ENCODE measurements around the gene RNF150.

Gene RNF150

GRCh38 chr4:140903522-140904475 is 229.5 kb downstream of the RNF150 start:
- Histone ChIP-seq H3K9me3 (ENCODE audit: control insufficient read depth in 2 of 2, low read length in 2 of 2) (no peaks in the 10 kb centered on the region), H3K36me3 (ENCODE audit: control insufficient read depth in 2 of 2, insufficient read depth in 2 of 2, low read length in 2 of 2) (no peaks in the 10 kb centered on the region), H3K9ac (ENCODE audit: low read depth in 1 of 2, low read length in 2 of 2) (no peak overlapping the region), H3K4me3 (ENCODE audit: low read length in 2 of 2) (no peak overlapping the region), H3K4me1 (ENCODE audit: control insufficient read depth in 2 of 2, insufficient read depth in 2 of 2, low read length in 2 of 2) (no peaks in the 10 kb centered on the region), H3K27me3 (ENCODE audit: control insufficient read depth in 2 of 2, insufficient read depth in 2 of 2, low read length in 2 of 2) (no peaks in the 10 kb centered on the region), H3K27ac (ENCODE audit: low read depth in 2 of 2, low read length in 2 of 2) (no peak overlapping the region)

GRCh38 chr4:140901736-140902336 is 231.4 kb downstream of the RNF150 start:
- H3K27ac ChIP-seq (ENCODE audit: low read depth in 2 of 2, low read length in 2 of 2): no peak overlapping the region
- H3K4me1 ChIP-seq (ENCODE audit: control insufficient read depth in 2 of 2, insufficient read depth in 2 of 2, low read length in 2 of 2): no peaks in the 10 kb centered on the region
- no peak overlapping the region for H3K4me3 ChIP-seq (ENCODE audit: low read length in 2 of 2)
- H3K9me3 ChIP-seq (ENCODE audit: control insufficient read depth in 2 of 2, low read length in 2 of 2): no peaks in the 10 kb centered on the region
- no peaks in the 10 kb centered on the region for H3K36me3 ChIP-seq (ENCODE audit: control insufficient read depth in 2 of 2, insufficient read depth in 2 of 2, low read length in 2 of 2)
- no peak overlapping the region for H3K9ac ChIP-seq (ENCODE audit: low read depth in 1 of 2, low read length in 2 of 2)
- no peaks in the 10 kb centered on the region for H3K27me3 ChIP-seq (ENCODE audit: control insufficient read depth in 2 of 2, insufficient read depth in 2 of 2, low read length in 2 of 2)

GRCh38 chr4:140893939-140894338 is 239.3 kb downstream of the RNF150 start:
- H3K9me3 ChIP-seq (ENCODE audit: control insufficient read depth in 2 of 2, low read length in 2 of 2): no peaks in the 10 kb centered on the region
- H3K4me1 ChIP-seq (ENCODE audit: control insufficient read depth in 2 of 2, insufficient read depth in 2 of 2, low read length in 2 of 2): no peaks in the 10 kb centered on the region
- no peak overlapping the region for H3K27ac ChIP-seq (ENCODE audit: low read depth in 2 of 2, low read length in 2 of 2)
- no peaks in the 10 kb centered on the region for H3K36me3 ChIP-seq (ENCODE audit: control insufficient read depth in 2 of 2, insufficient read depth in 2 of 2, low read length in 2 of 2)
- no peaks in the 10 kb centered on the region for H3K27me3 ChIP-seq (ENCODE audit: control insufficient read depth in 2 of 2, insufficient read depth in 2 of 2, low read length in 2 of 2)
- H3K4me3 ChIP-seq (ENCODE audit: low read length in 2 of 2): no peak overlapping the region
- H3K9ac ChIP-seq (ENCODE audit: low read depth in 1 of 2, low read length in 2 of 2): no peak overlapping the region

- no peaks in the 10 kb centered on the region for H3K27me3 ChIP-seq (ENCODE audit: control insufficient read depth in 2 of 2, insufficient read depth in 2 of 2, low read length in 2 of 2)
- H3K9ac ChIP-seq (ENCODE audit: low read depth in 1 of 2, low read length in 2 of 2): no peak overlapping the region
- no peaks in the 10 kb centered on the region for H3K9me3 ChIP-seq (ENCODE audit: control insufficient read depth in 2 of 2, low read length in 2 of 2)
- no peaks in the 10 kb centered on the region for H3K4me1 ChIP-seq (ENCODE audit: control insufficient read depth in 2 of 2, insufficient read depth in 2 of 2, low read length in 2 of 2)
- H3K36me3 ChIP-seq (ENCODE audit: control insufficient read depth in 2 of 2, insufficient read depth in 2 of 2, low read length in 2 of 2): no peaks in the 10 kb centered on the region
- no peak overlapping the region for H3K27ac ChIP-seq (ENCODE audit: low read depth in 2 of 2, low read length in 2 of 2)
- no peak overlapping the region for H3K4me3 ChIP-seq (ENCODE audit: low read length in 2 of 2)
These were observed 245.2 kb downstream of the RNF150 start for GRCh38 chr4:140888054-140888453.

- Histone ChIP-seq H3K9ac (ENCODE audit: low read depth in 1 of 2, low read length in 2 of 2) (no peak overlapping the region), H3K9me3 (ENCODE audit: control insufficient read depth in 2 of 2, low read length in 2 of 2) (no peaks in the 10 kb centered on the region), H3K4me1 (ENCODE audit: control insufficient read depth in 2 of 2, insufficient read depth in 2 of 2, low read length in 2 of 2) (no peaks in the 10 kb centered on the region), H3K27ac (ENCODE audit: low read depth in 2 of 2, low read length in 2 of 2) (no peak overlapping the region), H3K27me3 (ENCODE audit: control insufficient read depth in 2 of 2, insufficient read depth in 2 of 2, low read length in 2 of 2) (no peaks in the 10 kb centered on the region), H3K36me3 (ENCODE audit: control insufficient read depth in 2 of 2, insufficient read depth in 2 of 2, low read length in 2 of 2) (no peaks in the 10 kb centered on the region), H3K4me3 (ENCODE audit: low read length in 2 of 2) (no peak overlapping the region)
These were observed 245.8 kb downstream of the RNF150 start for GRCh38 chr4:140887467-140887866.

GRCh38 chr4:140884431-140885058 is 248.7 kb downstream of the RNF150 start:
- Histone ChIP-seq H3K27me3 (ENCODE audit: control insufficient read depth in 2 of 2, insufficient read depth in 2 of 2, low read length in 2 of 2) (no peaks in the 10 kb centered on the region), H3K27ac (ENCODE audit: low read depth in 2 of 2, low read length in 2 of 2) (no peak overlapping the region), H3K4me3 (ENCODE audit: low read length in 2 of 2) (no peak overlapping the region), H3K9me3 (ENCODE audit: control insufficient read depth in 2 of 2, low read length in 2 of 2) (no peaks in the 10 kb centered on the region), H3K4me1 (ENCODE audit: control insufficient read depth in 2 of 2, insufficient read depth in 2 of 2, low read length in 2 of 2) (no peaks in the 10 kb centered on the region), H3K36me3 (ENCODE audit: control insufficient read depth in 2 of 2, insufficient read depth in 2 of 2, low read length in 2 of 2) (no peaks in the 10 kb centered on the region), H3K9ac (ENCODE audit: low read depth in 1 of 2, low read length in 2 of 2) (no peak overlapping the region)

- H3K9ac ChIP-seq (ENCODE audit: low read depth in 1 of 2, low read length in 2 of 2): no peak overlapping the region
- H3K4me1 ChIP-seq (ENCODE audit: control insufficient read depth in 2 of 2, insufficient read depth in 2 of 2, low read length in 2 of 2): no peaks in the 10 kb centered on the region
- H3K36me3 ChIP-seq (ENCODE audit: control insufficient read depth in 2 of 2, insufficient read depth in 2 of 2, low read length in 2 of 2): no peaks in the 10 kb centered on the region
- no peak overlapping the region for H3K4me3 ChIP-seq (ENCODE audit: low read length in 2 of 2)
- H3K27me3 ChIP-seq (ENCODE audit: control insufficient read depth in 2 of 2, insufficient read depth in 2 of 2, low read length in 2 of 2): no peaks in the 10 kb centered on the region
- no peak overlapping the region for H3K27ac ChIP-seq (ENCODE audit: low read depth in 2 of 2, low read length in 2 of 2)
- H3K9me3 ChIP-seq (ENCODE audit: control insufficient read depth in 2 of 2, low read length in 2 of 2): no peaks in the 10 kb centered on the region
These were observed 255.5 kb downstream of the RNF150 start for GRCh38 chr4:140877781-140878180.

GRCh38 chr4:140876615-140877364 is 256.5 kb downstream of the RNF150 start:
- Histone ChIP-seq H3K4me1 (ENCODE audit: control insufficient read depth in 2 of 2, insufficient read depth in 2 of 2, low read length in 2 of 2) (no peaks in the 10 kb centered on the region), H3K27ac (ENCODE audit: low read depth in 2 of 2, low read length in 2 of 2) (no peak overlapping the region), H3K9ac (ENCODE audit: low read depth in 1 of 2, low read length in 2 of 2) (no peak overlapping the region), H3K9me3 (ENCODE audit: control insufficient read depth in 2 of 2, low read length in 2 of 2) (no peaks in the 10 kb centered on the region), H3K4me3 (ENCODE audit: low read length in 2 of 2) (no peak overlapping the region), H3K36me3 (ENCODE audit: control insufficient read depth in 2 of 2, insufficient read depth in 2 of 2, low read length in 2 of 2) (no peaks in the 10 kb centered on the region), H3K27me3 (ENCODE audit: control insufficient read depth in 2 of 2, insufficient read depth in 2 of 2, low read length in 2 of 2) (no peaks in the 10 kb centered on the region)

- H3K9me3 ChIP-seq (ENCODE audit: control insufficient read depth in 2 of 2, low read length in 2 of 2): no peaks in the 10 kb centered on the region
- no peaks in the 10 kb centered on the region for H3K27me3 ChIP-seq (ENCODE audit: control insufficient read depth in 2 of 2, insufficient read depth in 2 of 2, low read length in 2 of 2)
- H3K36me3 ChIP-seq (ENCODE audit: control insufficient read depth in 2 of 2, insufficient read depth in 2 of 2, low read length in 2 of 2): no peaks in the 10 kb centered on the region
- H3K9ac ChIP-seq (ENCODE audit: low read depth in 1 of 2, low read length in 2 of 2): no peak overlapping the region
- no peak overlapping the region for H3K4me3 ChIP-seq (ENCODE audit: low read length in 2 of 2)
- H3K4me1 ChIP-seq (ENCODE audit: control insufficient read depth in 2 of 2, insufficient read depth in 2 of 2, low read length in 2 of 2): no peaks in the 10 kb centered on the region
- no peak overlapping the region for H3K27ac ChIP-seq (ENCODE audit: low read depth in 2 of 2, low read length in 2 of 2)
These were observed 257.4 kb downstream of the RNF150 start for GRCh38 chr4:140875746-140876452.

Measured in mucosa of rectum (tissue), 2 donors.